Fibroblast of gingiva (primary cell): ENCODE data around the gene KLK4.
"Not testable (repeated sequence)": the region's sequence is repeated elsewhere in the genome, so short reads cannot be mapped to it uniquely, and the experiment has no call there.

Source experiments
- DNase-seq: peaks from one replicate; pipeline ENCODE4 v3.0.0-alpha.2; 2011; ENCODE audit warnings: low read depth

The KLK4 gene

GRCh38 chr19:50912727-50913716 is 1.8 kb upstream of the KLK4 start:
- DNase-seq, result no peak

GRCh38 chr19:50912102-50912599 is 956 bp upstream of the KLK4 start:
- DNase-seq, result no peak

- DNase-seq, result no peak
These were observed 473 bp downstream of the KLK4 start for GRCh38 chr19:50910722-50911121.

GRCh38 chr19:50909240-50910070 is 1.7 kb downstream of the KLK4 start:
- no peak for DNase-seq

- DNase-seq, result no peak
These were observed 2.9 kb downstream of the KLK4 start for GRCh38 chr19:50908336-50908735.

GRCh38 chr19:50906217-50906616 is 5.0 kb downstream of the KLK4 start:
- no peak for DNase-seq

GRCh38 chr19:50902640-50903039 is 8.6 kb downstream of the KLK4 start:
- no peak for DNase-seq

- DNase-seq, result no peak
These were observed 11.6 kb downstream of the KLK4 start for GRCh38 chr19:50899569-50899968.

GRCh38 chr19:50898018-50898417 is 13.2 kb downstream of the KLK4 start:
- DNase-seq, result no peak

GRCh38 chr19:50897612-50898011 is 13.6 kb downstream of the KLK4 start:
- DNase-seq, result no peak

- no peak for DNase-seq
These were observed 14.0 kb downstream of the KLK4 start for GRCh38 chr19:50897191-50897607.

- no peak for DNase-seq
These were observed 14.5 kb downstream of the KLK4 start for GRCh38 chr19:50896591-50897190.

GRCh38 chr19:50896089-50896590 is 15.1 kb downstream of the KLK4 start:
- DNase-seq, result not testable (repeated sequence)

- DNase-seq, result no peak
These were observed 16.5 kb downstream of the KLK4 start for GRCh38 chr19:50894478-50895356.

GRCh38 chr19:50893047-50893736 is 18.0 kb downstream of the KLK4 start:
- no peak for DNase-seq

- no peak for DNase-seq
These were observed 20.0 kb downstream of the KLK4 start for GRCh38 chr19:50891253-50891625.

- DNase-seq, result no peak
These were observed 20.6 kb downstream of the KLK4 start for GRCh38 chr19:50890422-50891252.

- DNase-seq, result no peak
These were observed 21.6 kb downstream of the KLK4 start for GRCh38 chr19:50889638-50890037.

GRCh38 chr19:50882188-50882587 is 29.0 kb downstream of the KLK4 start:
- no peak for DNase-seq

GRCh38 chr19:50880241-50880640 is 31.0 kb downstream of the KLK4 start:
- no peak for DNase-seq
